Fibroblast of lung (primary cell): ENCODE results near the gene GSE1. TPM values are rescaled to one million over a fixed set of nuclear protein-coding genes. Genes with fewer than 3 reads are reported as not detected.

Experiments
- DNase-seq, 2 donors: peaks; one replicate each; pipeline versions ENCODE4 v3.0.0 to v3.0.0-alpha.2; 2010; ENCODE audit warnings: low read depth in 2 of 2
- H2AFZ ChIP-seq: 2 replicates; pipeline ENCODE4 v1.5.1; 2012; ENCODE audit warnings: low read length, control low read depth, inconsistent platforms
- H3K27ac ChIP-seq: 2 replicates; pipeline ENCODE4 v1.5.1; 2011; ENCODE audit warnings: low read length, control low read depth; ENCODE audit not compliant: insufficient read depth
- H3K27me3 ChIP-seq: 2 replicates; pipeline ENCODE4 v1.5.1; 2011; ENCODE audit warnings: mild to moderate bottlenecking, low read length; ENCODE audit not compliant: control insufficient read depth, insufficient read depth
- H3K36me3 ChIP-seq: 2 replicates; pipeline ENCODE4 v1.5.1; 2011; ENCODE audit warnings: low read length; ENCODE audit not compliant: control insufficient read depth, insufficient read depth
- H3K4me1 ChIP-seq: 2 replicates; pipeline ENCODE4 v1.5.1; 2011; ENCODE audit warnings: low read length; ENCODE audit not compliant: control insufficient read depth, insufficient read depth; ENCODE audit errors: extremely low read depth
- H3K4me2 ChIP-seq: 2 replicates; pipeline ENCODE4 v1.5.1; 2011; ENCODE audit warnings: low read length, control low read depth; ENCODE audit not compliant: insufficient read depth; ENCODE audit errors: extremely low read depth
- H3K4me3 ChIP-seq, 4 experiments: fragments of 200-600 bp in 1 of 4; sonication (generic) in 1 of 4; replicated peaks in 1 of 4; 2 replicates each; pipeline ENCODE4 v1.5.1; 2011 to 2016; ENCODE audit warnings: low read length in 4 of 4, low read depth in 3 of 4, mild to moderate bottlenecking in 3 of 4, control low read depth in 2 of 4, inconsistent platforms in 1 of 4, mixed read lengths in 1 of 4; ENCODE audit not compliant: insufficient read depth in 1 of 4; ENCODE audit errors: control extremely low read depth in 1 of 4
- H3K79me2 ChIP-seq: 2 replicates; pipeline ENCODE4 v1.5.1; 2012; ENCODE audit warnings: mild to moderate bottlenecking, low read length, inconsistent platforms; ENCODE audit not compliant: control insufficient read depth, insufficient read depth
- H3K9ac ChIP-seq: 2 replicates; pipeline ENCODE4 v1.5.1; 2011; ENCODE audit warnings: mild to moderate bottlenecking, low read length, control low read depth; ENCODE audit not compliant: insufficient read depth
- H3K9me3 ChIP-seq: 2 replicates; pipeline ENCODE4 v1.5.1; 2012; ENCODE audit warnings: low read depth, low read length; ENCODE audit not compliant: control insufficient read depth, insufficient read depth
- H4K20me1 ChIP-seq: 2 replicates; pipeline ENCODE4 v1.5.1; 2011; ENCODE audit warnings: low read length; ENCODE audit not compliant: control insufficient read depth, insufficient read depth; ENCODE audit errors: extremely low read depth
- CTCF ChIP-seq, 2 donors: IDR thresholded peaks in 1 of 2; conservative IDR thresholded peaks in 1 of 2; 1 replicate in 1 of 2; 2 replicates in 1 of 2; pipeline ENCODE4 v1.5.1; 2011 to 2012; ENCODE audit warnings: low read length in 2 of 2, control low read depth in 1 of 2, inconsistent platforms in 1 of 2, low read depth in 1 of 2, mild to moderate bottlenecking in 1 of 2
- EZH2 ChIP-seq: IDR thresholded peaks from 2 replicates; pipeline ENCODE4 v1.5.1; 2012; ENCODE audit warnings: low read length, control low read depth, mild to moderate bottlenecking; ENCODE audit errors: missing control alignments
- polyA plus RNA-seq, 2 donors: library from polyadenylated mRNA; depleted of rRNA in 1 of 2; stranded (reverse) in 1 of 2; unstranded in 1 of 2; fragments of >200 nt; gene quantifications; 2 replicates each; pipeline ENCODE4 v1.2.1, GENCODE V29; 2011 to 2012; ENCODE audit warnings: missing spikeins in 1 of 2
- total RNA-seq: library from RNA; depleted of rRNA; stranded (reverse); fragments of >200 nt; gene quantifications from 2 replicates; pipeline ENCODE4 v1.2.1, GENCODE V29; 2014

The GSE1 gene
- total and polyA plus RNA-seq, 2 donors (not counting 1 experiment from before 2014, with no cell fraction given): 11.0 to 35.7 TPM

- no peak for DNase-seq
- H3K36me3 ChIP-seq: no peaks in the 10 kb centered on the region
- no peaks in the 10 kb centered on the region for H3K9me3 ChIP-seq
- peaks cover 12% of the 10 kb centered on the region for H3K4me1 ChIP-seq
- no peaks in the 10 kb centered on the region for H4K20me1 ChIP-seq
- H3K4me3 ChIP-seq: no peak overlapping the region
- no peak overlapping the region for H3K4me2 ChIP-seq
- H2AFZ ChIP-seq: no peak overlapping the region
- H3K27ac ChIP-seq: no peak overlapping the region
- TF ChIP-seq EZH2: no peak
- no peak for TF ChIP-seq CTCF (conservative IDR thresholded peaks at IDR 0.05 in 1 of 2, IDR thresholded peaks at IDR 0.05 in 1 of 2; ENCODE audit: low read depth in 1 of 2, low read length in 2 of 2)
- no peak overlapping the region for H3K9ac ChIP-seq
- no peaks in the 10 kb centered on the region for H3K27me3 ChIP-seq
- H3K79me2 ChIP-seq: peaks cover 34% of the 10 kb centered on the region
Measured at GRCh38 chr16:85566561-85567100, 46.5 kb upstream of the GSE1 start.

- no peak for TF ChIP-seq EZH2
- no peak for TF ChIP-seq CTCF (conservative IDR thresholded peaks at IDR 0.05 in 1 of 2, IDR thresholded peaks at IDR 0.05 in 1 of 2; ENCODE audit: low read depth in 1 of 2, low read length in 2 of 2)
- no peaks in the 10 kb centered on the region for H3K27me3 ChIP-seq
- H3K9ac ChIP-seq: no peak overlapping the region
- H3K79me2 ChIP-seq: peaks cover 37% of the 10 kb centered on the region
- H3K27ac ChIP-seq: no peak overlapping the region
- H2AFZ ChIP-seq: no peak overlapping the region
- no peak for DNase-seq
- H3K4me3 ChIP-seq: no peak overlapping the region
- H3K4me2 ChIP-seq: no peak overlapping the region
- H3K9me3 ChIP-seq: no peaks in the 10 kb centered on the region
- H3K36me3 ChIP-seq: no peaks in the 10 kb centered on the region
- peaks cover 12% of the 10 kb centered on the region for H3K4me1 ChIP-seq
- no peaks in the 10 kb centered on the region for H4K20me1 ChIP-seq
Measured at GRCh38 chr16:85567101-85567866, 45.8 kb upstream of the GSE1 start.

GRCh38 chr16:85567935-85568334 is 45.2 kb upstream of the GSE1 start:
- Histone ChIP-seq H3K4me1 (peaks cover 12% of the 10 kb centered on the region), H3K79me2 (peaks cover 33% of the 10 kb centered on the region)
- no peak for TF ChIP-seq CTCF (conservative IDR thresholded peaks at IDR 0.05 in 1 of 2, IDR thresholded peaks at IDR 0.05 in 1 of 2; ENCODE audit: low read depth in 1 of 2, low read length in 2 of 2)
- no peak for TF ChIP-seq EZH2

More at GRCh38 chr16:85567935-85568334, 45.2 kb upstream of the GSE1 start:
- Histone ChIP-seq H2AFZ (no peak overlapping the region), H3K27ac (no peak overlapping the region), H3K9me3 (no peaks in the 10 kb centered on the region), H3K4me2 (no peak overlapping the region), H3K9ac (no peak overlapping the region), H4K20me1 (no peaks in the 10 kb centered on the region), H3K4me3 (no peak overlapping the region), H3K27me3 (no peaks in the 10 kb centered on the region), H3K36me3 (no peaks in the 10 kb centered on the region)
- DNase-seq: no peak
